Measurements from ENCODE around the gene INSM1.

GRCh38 chr20:20404633-20405032 is 36.7 kb downstream of the INSM1 start:
- TF ChIP-seq CTCF (IDR thresholded peaks at IDR 0.05 in 4 of 5, conservative IDR thresholded peaks at IDR 0.05 in 1 of 5) (no peak), POLR2A (IDR thresholded peaks at IDR 0.05) (no peak)

Measured in gastrocnemius medialis (tissue), 4 donors.